GM18867 (cell line): ENCODE measurements around the gene ZNF318.
"Not testable (repeated sequence)": the region's sequence is repeated elsewhere in the genome, so short reads cannot be mapped to it uniquely, and the experiment has no call there.

Source experiments
- ATAC-seq: cut with Tn5 transposase; IDR thresholded peaks from one replicate; pipeline ENCODE4 v1.9.1; 2021; ENCODE audit warnings: mild to moderate bottlenecking, moderate library complexity; ENCODE audit not compliant: unreplicated experiment

Gene ZNF318, protein sequence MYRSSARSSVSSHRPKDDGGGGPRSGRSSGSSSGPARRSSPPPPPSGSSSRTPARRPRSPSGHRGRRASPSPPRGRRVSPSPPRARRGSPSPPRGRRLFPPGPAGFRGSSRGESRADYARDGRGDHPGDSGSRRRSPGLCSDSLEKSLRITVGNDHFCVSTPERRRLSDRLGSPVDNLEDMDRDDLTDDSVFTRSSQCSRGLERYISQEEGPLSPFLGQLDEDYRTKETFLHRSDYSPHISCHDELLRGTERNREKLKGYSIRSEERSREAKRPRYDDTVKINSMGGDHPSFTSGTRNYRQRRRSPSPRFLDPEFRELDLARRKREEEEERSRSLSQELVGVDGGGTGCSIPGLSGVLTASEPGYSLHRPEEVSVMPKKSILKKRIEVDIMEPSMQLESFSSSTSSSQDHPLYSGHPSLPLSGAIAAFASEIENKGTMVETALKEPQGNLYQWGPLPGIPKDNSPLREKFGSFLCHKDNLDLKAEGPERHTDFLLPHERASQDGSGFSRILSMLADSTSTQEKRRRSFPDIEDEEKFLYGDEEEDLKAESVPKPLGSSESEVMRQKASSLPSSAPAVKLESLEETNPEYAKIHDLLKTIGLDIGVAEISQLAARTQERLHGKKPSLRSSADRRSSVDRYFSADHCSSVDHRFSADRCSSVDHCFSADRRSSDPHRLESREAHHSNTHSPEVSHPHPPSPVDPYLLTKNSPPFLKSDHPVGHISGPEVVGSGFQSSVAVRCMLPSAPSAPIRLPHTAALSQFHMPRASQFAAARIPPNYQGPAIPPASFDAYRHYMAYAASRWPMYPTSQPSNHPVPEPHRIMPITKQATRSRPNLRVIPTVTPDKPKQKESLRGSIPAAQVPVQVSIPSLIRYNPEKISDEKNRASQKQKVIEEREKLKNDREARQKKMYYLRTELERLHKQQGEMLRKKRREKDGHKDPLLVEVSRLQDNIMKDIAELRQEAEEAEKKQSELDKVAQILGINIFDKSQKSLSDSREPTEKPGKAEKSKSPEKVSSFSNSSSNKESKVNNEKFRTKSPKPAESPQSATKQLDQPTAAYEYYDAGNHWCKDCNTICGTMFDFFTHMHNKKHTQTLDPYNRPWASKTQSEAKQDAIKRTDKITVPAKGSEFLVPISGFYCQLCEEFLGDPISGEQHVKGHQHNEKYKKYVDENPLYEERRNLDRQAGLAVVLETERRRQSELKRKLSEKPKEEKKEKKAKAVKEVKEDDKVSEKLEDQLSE (N-terminal part only)

DNA sequence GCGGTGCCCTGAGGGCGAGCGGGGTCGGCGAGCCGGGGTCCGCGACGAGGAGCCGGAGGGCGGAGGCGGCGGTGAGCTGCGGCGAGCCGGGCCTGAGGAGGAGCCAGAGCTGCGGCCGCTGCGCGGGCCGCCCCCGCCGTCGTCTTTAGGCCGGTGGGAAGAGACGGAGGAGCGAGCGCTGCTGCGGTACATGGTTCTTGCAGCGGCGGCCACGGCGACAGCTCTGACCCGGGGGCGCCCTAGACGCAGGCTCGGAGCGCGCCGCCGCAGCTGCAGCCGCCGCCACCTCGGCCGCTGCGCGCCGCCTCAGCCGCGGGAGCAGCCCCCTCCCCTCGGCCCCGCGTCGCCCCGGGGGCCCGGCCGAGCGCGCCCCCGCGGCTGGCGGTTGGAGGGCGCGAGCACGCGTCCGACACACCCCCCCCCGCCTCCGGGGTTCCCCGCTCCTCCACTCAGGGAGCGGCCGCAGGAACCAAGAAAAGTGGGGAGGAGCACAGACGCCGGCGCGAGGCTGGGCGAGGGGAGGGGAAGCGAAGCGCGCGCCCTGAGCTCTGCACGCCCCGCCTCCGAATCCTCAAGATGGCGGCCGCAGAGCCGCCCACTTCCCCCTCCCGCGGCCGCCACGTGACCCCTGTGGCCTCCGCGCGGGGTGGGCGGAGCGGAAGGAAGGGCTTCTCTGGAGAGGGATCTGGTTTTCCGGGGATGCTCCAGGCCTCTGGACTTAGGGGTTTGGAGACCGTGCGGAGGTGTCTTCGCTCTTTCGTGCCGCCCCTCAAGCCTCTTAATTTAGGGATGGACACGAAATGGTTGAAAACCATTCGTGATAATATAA is at the start of gene ZNF318:
ZNF318 (minus strand) TSS at position 474 of the 829 bp plus-strand sequence; CDS start at position 192, 282 bp downstream.
- peak; percentile 85 for ATAC-seq

DNA sequence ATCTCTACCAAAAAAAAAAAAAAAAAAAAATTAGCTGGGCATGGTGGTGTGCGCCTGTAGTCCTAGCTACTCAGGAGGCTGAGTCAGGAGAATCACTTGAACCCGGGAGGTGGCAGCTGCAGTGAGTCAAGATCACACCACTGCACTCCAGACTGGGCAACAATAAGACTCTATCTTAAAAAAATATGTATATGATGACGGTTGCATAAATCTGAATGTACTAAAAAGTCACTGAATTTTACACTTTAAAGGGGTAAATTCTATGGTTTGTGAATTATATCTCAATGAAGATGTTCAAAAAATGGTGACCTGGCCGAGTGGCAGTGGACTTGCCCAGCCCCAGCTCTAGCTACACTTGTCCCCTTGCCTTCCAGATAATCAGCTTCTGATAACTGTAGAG is 47.5 kb upstream of the ZNF318 start:
- ATAC-seq = no peak

DNA sequence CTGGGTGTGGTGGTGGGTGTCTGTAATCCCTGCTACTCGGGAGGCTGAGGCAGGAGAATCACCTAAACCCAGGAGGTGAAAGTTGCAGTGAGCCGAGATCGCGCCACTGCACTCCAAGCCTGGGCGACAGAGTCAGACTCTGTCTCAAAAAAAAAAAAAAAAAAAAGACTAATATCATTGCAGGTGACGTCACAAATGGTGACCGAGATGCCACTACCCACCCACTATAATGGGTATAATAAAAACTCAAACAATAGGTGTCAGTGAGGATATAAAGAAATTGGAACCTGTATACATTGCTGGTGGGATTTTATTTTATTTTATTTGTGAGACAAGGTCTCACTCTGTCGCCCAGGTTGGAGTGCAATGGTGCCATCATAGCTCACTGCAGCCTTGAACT is 45.8 kb upstream of the ZNF318 start:
- not testable (repeated sequence) for ATAC-seq

DNA sequence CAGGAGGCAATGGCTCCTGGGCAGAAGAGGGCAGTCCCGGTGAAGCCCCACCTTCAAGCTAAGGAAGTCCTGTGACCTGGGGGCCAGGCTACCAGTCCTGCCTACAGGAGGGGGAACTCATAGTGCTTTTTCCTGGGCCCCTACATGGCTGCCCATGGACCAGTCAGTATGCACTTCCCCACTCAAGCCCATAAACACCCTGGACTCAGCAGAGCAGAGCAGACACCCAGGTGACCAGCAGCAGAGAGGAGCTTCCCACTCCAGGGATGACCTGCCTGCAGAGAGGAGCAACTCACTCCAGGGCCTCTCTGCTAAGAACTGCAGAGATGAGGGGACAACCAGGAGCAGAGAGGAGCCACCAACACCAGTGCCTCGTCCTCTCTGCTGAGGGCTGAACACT is 43.6 kb upstream of the ZNF318 start:
- ATAC-seq = no peak

DNA sequence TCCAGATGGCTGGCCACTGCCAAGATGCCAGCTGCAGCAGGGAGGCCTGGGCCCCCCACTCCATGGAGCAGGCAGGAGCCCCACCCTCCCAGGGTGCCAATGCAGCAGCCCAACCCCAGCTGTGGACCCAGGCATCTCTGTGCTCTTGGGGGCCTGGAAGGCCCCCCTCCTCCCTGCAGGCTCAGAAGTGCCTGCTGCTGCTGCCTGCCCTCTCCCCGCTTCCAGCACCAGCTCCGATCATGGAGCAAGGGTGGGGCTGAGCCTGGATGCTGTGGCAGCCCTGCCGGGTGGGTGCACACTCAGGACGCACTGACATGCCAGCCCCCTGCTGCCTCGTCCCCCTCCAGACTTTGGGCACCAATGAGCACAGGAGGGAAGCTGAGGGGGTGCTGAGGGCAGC is 43.1 kb upstream of the ZNF318 start:
- ATAC-seq = no peak

DNA sequence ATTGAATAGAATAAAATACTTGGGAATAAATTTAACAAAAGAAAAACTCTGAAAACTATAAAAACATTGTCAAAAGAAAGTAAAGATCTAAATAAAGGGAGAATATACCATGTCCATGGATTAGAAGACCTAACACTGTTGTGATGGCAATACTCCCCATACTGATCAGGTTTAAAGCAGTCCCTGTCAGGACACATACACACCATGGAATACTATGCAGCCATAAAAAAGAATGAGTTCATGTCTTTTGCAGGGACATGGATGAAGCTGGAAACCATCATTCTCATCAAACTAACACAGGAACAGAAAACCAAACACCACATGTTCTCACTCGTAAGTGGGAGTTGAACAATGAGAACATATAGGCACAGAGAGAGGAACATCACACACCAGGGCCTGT is 41.3 kb upstream of the ZNF318 start:
- not testable (repeated sequence) for ATAC-seq

DNA sequence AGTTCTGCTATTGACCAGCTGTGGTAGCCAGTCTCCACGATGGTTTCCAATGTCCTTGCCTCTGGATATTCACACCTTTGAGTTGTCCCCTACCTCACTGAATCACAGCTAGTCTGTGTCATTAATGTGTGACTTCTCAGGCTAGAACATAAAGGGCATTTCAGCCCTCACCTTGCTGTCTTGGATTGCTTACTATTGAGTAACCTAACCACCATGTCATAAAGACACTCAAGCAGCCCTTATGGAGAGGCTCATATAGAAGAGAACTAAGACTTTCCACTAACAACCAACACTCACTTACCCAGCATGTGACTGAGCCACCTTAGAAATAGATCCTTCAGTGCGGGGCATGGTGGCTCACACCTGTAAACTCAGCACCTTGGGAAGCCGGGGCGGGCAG is 38.8 kb upstream of the ZNF318 start:
- no peak for ATAC-seq

DNA sequence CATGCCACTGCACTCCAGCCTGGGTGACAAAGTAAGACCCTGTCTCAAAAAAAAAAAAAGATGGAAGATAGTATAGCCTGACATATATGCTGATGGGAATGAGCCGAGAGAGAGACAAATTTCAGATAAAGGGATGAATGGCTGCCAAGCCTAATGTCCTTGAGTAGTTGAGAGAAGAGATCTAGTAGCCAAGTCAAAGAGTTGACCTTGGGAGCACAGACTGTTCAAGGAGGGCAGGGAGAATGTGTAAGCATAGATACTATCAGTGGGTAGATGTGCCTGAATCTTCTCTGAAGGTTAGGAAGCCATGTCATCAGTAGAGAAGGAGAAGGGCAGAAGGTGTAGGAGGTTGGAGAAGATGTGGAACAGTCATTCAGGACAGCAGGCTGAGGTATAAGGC is 37.8 kb upstream of the ZNF318 start:
- ATAC-seq = no peak

DNA sequence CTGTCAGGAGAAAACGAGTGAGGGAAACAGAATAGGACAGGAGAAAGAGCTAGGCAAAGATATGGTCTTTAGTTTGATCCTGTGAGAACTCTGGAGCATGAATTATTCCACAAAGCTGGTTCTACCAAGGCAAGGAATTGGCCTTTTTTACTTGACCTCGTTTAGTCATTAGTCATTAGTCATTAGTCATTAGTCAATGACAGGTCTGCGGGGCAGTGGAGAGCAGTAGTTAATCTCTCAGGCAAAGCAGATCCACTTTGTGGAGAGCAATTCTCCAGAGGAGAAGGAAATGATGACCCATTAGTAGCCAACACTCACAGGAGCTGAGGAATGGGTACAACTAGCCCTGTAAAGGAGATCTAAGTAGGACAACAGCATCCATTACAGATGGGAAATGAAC is 35.9 kb upstream of the ZNF318 start:
- no peak for ATAC-seq

DNA sequence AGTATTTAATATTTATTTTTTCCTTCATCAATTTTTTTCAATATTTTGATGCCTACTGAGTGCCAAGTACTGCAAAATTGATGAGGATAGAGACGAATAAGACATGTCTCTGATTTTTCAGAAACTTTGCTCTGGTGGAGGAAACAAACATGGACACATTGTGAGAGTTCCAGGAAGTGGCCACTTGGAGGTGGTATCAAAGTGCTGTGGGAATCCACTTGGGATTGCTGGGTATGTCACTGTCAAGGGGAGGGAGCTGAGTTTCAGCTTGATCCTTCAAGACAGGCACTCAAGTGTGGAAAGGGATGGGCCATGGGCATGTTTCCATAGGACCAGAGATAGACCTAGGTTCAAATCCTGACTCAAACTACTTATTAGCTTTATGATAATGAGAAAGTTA is 33.4 kb upstream of the ZNF318 start:
- ATAC-seq = no peak

DNA sequence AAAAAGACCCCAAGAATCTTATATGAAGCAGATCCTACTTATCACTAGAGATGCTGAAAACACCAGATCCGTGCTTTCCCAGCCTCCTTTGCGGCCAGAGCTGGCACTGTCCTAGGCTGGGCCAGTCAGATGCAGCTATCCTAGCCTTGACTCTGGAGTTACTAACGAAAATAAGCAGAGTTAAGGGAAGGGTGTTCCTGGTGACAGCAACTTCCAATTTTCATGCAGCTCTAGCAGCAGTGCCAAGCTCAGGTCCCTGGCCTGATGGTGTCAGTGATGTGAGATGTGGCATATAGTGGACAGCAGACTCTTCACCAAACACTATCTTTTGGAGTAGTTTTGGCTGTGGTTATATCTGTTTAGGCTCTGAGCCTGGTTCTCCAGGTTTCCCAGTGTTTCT is 32.3 kb upstream of the ZNF318 start:
- no peak for ATAC-seq

DNA sequence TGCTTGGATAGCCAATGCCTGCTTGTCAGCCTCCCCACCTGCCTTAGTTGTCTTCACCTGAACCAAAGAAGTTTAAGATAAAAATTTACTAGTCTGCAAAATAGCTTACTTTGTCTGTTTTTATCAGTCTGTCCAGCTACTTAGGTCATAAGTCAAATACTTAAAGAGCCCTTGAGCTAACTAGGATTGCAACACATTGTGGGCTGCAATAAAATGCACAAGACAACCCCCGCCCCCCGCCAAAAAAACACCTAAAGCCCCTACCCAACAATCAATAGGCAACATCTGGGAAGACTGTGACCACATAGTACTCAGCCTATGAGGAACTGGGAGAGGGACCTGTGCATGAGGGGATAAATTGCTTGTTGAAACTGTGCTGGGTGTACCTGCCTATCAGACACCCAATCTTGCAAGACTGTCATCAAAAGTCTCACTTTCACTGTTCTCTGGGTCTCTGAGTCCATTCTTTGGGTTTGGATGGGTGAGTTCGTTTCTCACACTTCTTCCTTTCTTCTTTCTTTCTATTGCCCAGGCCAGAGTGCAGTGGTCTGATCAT is 30.6 kb upstream of the ZNF318 start:
- ATAC-seq = no peak

DNA sequence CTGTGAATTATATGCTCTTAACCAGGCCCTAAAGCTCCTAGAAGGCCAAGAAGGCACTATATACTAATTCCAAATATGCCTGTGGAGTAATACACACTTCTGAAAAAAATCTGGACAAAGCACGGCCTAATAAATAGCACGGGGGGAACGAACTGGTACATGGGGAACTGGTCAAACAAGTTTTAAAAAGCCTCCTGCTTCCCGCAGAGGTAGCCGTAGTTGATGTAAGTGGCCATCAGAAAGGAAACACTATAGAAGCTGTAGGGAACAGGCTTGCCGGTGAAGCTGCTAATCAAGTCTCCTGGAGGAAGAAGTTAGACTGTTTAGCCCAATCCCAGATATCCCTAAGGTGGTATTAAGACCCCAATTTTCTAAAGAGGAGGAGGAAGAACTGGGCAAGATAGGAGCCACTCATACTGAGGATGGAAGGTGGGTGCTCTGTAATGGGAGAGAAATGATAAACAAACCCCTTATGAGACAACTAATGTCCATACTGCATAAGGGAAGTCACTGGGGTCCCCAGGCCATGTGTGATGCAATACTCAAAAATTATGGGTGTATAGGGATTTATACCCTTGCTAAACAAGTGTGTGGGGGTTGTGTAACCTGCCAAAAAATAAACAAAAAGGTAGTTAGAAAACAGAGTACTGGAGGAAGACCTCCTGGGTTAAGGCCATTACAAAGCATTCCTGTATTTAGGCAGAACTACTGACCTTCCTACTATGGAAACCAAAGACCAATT is 27.1 kb upstream of the ZNF318 start:
- no peak for ATAC-seq

DNA sequence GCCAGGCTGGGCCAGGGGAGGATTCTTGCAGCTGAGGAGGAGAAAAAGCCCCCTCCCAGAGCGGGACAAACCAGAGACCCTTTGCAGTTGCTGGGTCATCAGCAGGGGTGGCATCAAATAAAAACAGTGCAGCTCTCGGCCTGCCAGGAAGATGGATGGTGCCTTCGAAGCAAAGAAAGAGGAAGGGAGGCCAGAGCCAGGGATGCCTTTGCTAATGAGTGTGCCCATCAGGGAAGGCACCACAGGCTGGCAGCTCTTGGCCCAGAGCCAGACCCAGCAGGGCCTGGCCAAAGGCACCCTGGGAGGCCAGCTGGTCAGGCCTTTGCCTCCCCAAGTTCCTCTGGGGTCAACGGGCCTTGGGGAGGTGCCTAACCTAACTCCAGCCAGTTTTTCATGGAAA is 26.3 kb upstream of the ZNF318 start:
- ATAC-seq = no peak

DNA sequence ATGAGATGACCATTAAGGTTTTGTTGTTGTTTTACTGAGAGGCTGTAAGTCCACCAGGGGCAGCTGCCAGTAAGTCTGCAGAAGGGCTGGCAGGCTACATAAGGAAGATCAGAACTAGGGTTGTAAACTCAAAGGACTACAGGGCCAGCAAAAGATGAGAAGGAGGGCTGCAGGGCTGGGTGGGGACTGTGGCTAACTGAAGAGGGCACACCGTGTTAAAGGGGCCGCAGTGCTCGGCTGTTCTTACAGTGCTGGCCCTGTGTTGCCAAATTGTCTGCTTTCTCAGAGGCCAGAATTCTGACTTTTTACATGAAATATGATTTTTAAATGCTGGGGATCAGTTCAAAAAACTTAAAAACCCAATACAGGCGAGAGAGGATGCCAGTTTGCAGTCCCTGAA is 25.5 kb upstream of the ZNF318 start:
- ATAC-seq = no peak

DNA sequence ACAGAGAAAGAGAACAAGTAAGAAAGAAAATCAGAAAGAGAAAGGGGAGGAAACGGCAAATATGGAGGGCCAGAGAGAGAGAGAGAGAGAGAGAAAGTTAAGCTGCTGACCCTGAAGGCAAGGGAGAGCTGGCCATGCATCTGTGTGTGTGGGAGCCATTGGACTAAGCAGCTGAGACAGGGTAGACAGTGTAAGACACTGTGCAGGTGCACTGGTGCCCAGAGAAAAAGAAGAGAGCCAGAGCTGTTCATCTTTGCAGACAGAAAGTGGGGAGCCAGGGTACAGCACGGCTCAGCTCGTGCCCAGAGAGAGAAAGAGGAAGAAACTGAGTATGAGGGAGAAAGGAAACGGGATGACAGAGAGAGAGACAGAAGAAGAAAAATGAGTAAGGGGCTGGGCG is 24.2 kb upstream of the ZNF318 start:
- no peak for ATAC-seq

DNA sequence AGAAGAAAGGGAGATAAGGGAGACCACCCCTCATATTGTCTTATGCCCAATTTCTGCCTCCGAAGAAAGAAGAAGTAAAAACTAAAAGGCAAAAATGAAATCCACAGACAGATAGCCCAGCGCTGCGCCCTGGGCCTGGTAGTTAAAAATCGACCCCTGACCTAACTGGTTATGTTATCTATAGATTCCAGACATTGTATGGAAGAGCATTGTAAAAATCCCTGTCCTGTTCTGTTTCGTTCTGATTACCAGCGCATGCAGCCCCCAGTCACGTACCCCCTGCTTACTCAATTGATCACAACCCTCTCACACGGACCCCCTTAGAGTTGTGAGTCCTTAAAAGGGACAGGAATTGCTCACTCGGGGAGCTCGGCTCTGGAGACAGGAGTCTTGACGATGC is 23.7 kb upstream of the ZNF318 start:
- not testable (repeated sequence) for ATAC-seq

DNA sequence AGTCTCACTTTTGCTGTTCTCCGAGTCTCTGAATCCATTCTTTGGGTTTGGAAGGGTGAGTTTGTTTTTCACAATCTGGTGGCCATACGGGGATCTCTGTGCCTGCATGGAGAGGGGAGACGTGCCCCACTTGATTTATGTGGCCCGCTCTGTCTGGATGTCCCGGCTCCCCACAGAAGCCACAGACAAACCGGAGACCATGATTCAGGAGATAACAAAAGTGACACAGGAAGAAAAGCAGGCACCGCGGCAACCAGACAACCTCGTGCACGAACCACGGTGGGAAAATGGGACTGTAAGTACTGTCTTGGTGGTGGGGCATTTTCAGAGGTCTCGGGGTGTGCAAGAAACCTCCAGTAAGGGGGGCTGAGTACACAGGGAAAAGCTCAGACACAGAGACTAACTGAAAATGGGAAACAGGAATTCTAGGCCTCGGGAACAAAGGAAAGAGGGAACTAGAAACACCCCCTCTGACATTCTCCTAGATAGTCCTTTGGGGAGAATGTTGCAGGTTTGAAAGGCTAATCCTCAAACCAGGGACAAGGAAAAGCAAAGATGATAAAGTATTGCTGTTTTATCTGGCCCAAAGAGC is 22.1 kb upstream of the ZNF318 start:
- no peak for ATAC-seq
